HEK293T (cell line): Measurements from ENCODE around the gene SIX3.

Experiments
- ARNT ChIP-seq: fragments of 450-650 bp; IDR thresholded peaks from 2 replicates; pipeline ENCODE4 v1.6.1; 2017; ENCODE audit warnings: mild to moderate bottlenecking
- CTBP1 ChIP-seq: fragments of 450-650 bp; IDR thresholded peaks from 2 replicates; pipeline ENCODE4 v1.6.1; 2016; ENCODE audit warnings: borderline replicate concordance
- SP1 ChIP-seq: fragments of 450-650 bp; IDR thresholded peaks from 2 replicates; pipeline ENCODE4 v1.6.1; 2017
- SUZ12 ChIP-seq: fragments of 450-650 bp; IDR thresholded peaks from 2 replicates; pipeline ENCODE4 v1.6.1; 2016; ENCODE audit warnings: mild to moderate bottlenecking

DNA sequence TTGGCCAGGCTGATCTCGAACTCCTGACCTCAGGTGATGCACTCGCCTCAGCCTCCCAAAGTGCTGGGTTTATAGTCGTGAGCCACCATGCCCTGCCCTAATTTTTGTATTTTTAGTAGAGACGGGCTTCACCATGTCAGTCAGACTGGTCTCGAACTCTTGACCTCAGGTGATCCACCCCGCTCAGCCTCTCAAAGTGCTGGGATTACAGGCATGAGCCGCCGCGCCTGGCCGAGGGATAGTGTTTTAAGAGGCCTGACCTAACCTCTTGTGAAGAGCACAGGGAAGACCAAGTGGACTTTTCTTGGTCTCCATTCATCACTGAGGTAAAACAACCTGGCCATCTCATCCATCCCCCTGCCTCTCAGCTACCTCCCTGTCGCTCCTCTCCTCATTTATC is 38.1 kb downstream of the SIX3 start:
- no peak for TF ChIP-seq SP1
- no peak for TF ChIP-seq ARNT
- no peak for TF ChIP-seq SUZ12
- no peak for TF ChIP-seq CTBP1
